NOMO-1 treated with DMSO at 0.1 percent for 48 hours (cell line): ENCODE data around the gene MDFI.

Experiments
- DNase-seq: peaks from one replicate; lab custom pipeline; 2025; ENCODE audit not compliant: unreplicated experiment; lab: John Stamatoyannopoulos, UW

Gene MDFI

GRCh38 chr6:41633056-41633634 lies 5.1 kb upstream of the MDFI start:
- DNase-seq = no peak

GRCh38 chr6:41634657-41635056 lies 3.6 kb upstream of the MDFI start:
- no peak for DNase-seq

GRCh38 chr6:41635365-41635764 lies 2.9 kb upstream of the MDFI start:
- DNase-seq = no peak

GRCh38 chr6:41636833-41637193 lies 1.5 kb upstream of the MDFI start:
- DNase-seq = no peak

- DNase-seq = no peak
Measured at GRCh38 chr6:41637194-41638001, 870 bp upstream of the MDFI start.

- no peak for DNase-seq
Measured at GRCh38 chr6:41638935-41639808, 904 bp downstream of the MDFI start.

GRCh38 chr6:41639809-41640371 lies 1.6 kb downstream of the MDFI start:
- DNase-seq = no peak

GRCh38 chr6:41640426-41640825 lies 2.2 kb downstream of the MDFI start:
- DNase-seq = no peak

GRCh38 chr6:41641352-41641925 lies 3.2 kb downstream of the MDFI start:
- no peak for DNase-seq

- DNase-seq = no peak
Measured at GRCh38 chr6:41642090-41642959, 4.1 kb downstream of the MDFI start.

GRCh38 chr6:41642960-41643898 lies 5.0 kb downstream of the MDFI start:
- no peak for DNase-seq

- DNase-seq = no peak
Measured at GRCh38 chr6:41643899-41644269, 5.6 kb downstream of the MDFI start.

- DNase-seq = no peak
Measured at GRCh38 chr6:41644297-41644879, 6.1 kb downstream of the MDFI start.

- DNase-seq = no peak
Measured at GRCh38 chr6:41645007-41645618, 6.8 kb downstream of the MDFI start.

GRCh38 chr6:41646026-41646795 lies 7.9 kb downstream of the MDFI start:
- no peak for DNase-seq

GRCh38 chr6:41647061-41647511 lies 8.8 kb downstream of the MDFI start:
- no peak for DNase-seq

GRCh38 chr6:41648070-41648585 lies 9.9 kb downstream of the MDFI start:
- no peak for DNase-seq
